ENCODE results near the gene DLG1. TPM values are rescaled to one million over a fixed set of nuclear protein-coding genes. Genes with fewer than 3 reads are reported as not detected.

DLG1 gene
- total RNA-seq, 1 experiment from 2014 or later = 127 TPM

GRCh38 chr3:197168063-197168462, 130.3 kb downstream of the DLG1 start:
- TF ChIP-seq, protein P1, sequence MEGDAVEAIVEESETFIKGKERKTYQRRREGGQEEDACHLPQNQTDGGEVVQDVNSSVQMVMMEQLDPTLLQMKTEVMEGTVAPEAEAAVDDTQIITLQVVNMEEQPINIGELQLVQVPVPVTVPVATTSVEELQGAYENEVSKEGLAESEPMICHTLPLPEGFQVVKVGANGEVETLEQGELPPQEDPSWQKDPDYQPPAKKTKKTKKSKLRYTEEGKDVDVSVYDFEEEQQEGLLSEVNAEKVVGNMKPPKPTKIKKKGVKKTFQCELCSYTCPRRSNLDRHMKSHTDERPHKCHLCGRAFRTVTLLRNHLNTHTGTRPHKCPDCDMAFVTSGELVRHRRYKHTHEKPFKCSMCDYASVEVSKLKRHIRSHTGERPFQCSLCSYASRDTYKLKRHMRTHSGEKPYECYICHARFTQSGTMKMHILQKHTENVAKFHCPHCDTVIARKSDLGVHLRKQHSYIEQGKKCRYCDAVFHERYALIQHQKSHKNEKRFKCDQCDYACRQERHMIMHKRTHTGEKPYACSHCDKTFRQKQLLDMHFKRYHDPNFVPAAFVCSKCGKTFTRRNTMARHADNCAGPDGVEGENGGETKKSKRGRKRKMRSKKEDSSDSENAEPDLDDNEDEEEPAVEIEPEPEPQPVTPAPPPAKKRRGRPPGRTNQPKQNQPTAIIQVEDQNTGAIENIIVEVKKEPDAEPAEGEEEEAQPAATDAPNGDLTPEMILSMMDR (IDR thresholded peaks at IDR 0.05; ENCODE audit: unreplicated experiment) = no peak
- Mint-ChIP-seq H3K4me3 (ENCODE audit: low read depth, unreplicated experiment) (no peak overlapping the region), H3K9me3 (ENCODE audit: low read depth, unreplicated experiment) (no peaks in the 10 kb centered on the region), H3K27me3 (ENCODE audit: unreplicated experiment) (no peaks in the 10 kb centered on the region), H3K27ac (ENCODE audit: unreplicated experiment) (peak overlapping the region; percentile 9), H3K36me3 (ENCODE audit: insufficient read depth, unreplicated experiment) (peaks cover 17% of the 10 kb centered on the region), H3K4me1 (ENCODE audit: low read depth, unreplicated experiment) (peaks cover 8% of the 10 kb centered on the region)
- intact Hi-C loops (cut with micrococcal nuclease; ENCODE audit: unreplicated experiment) = no loop called here
- CTCF ChIA-PET = interaction anchor here (0.5 kb wide), 1 partner anchor 116 kb away, joined by 5 read pairs; no protein-coding TSS in a partner anchor
- BruUV-seq (replicated peaks) = no TSS peak
- no peak for DNase-seq

DNA sequence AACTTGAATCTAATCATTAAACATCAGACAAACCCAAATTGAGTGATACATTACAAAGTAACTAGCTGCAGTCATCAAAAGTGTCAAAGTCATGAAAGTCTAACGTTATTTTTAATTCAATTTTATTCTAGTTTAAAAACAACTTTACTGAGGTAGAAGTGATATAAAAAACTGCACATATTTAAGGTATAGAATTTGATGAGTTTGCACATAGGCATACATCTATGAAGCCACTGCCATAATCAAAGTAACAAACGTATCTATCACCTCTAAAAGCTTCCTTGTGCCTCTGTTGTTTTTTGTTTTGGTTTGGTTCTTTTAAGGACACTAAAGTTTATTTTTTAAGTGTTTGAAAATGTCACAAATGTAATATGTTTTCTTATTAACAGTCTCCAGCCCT, 130.9 kb downstream of the DLG1 start:
- Mint-ChIP-seq H3K27me3 (ENCODE audit: unreplicated experiment) (no peaks in the 10 kb centered on the region), H3K27ac (ENCODE audit: unreplicated experiment) (no peak overlapping the region), H3K9me3 (ENCODE audit: low read depth, unreplicated experiment) (no peaks in the 10 kb centered on the region), H3K4me1 (ENCODE audit: low read depth, unreplicated experiment) (peaks cover 8% of the 10 kb centered on the region), H3K4me3 (ENCODE audit: low read depth, unreplicated experiment) (no peak overlapping the region), H3K36me3 (ENCODE audit: insufficient read depth, unreplicated experiment) (peaks cover 19% of the 10 kb centered on the region)
- TF ChIP-seq, protein P1 (IDR thresholded peaks at IDR 0.05; ENCODE audit: unreplicated experiment) = no peak
- CTCF ChIA-PET = interaction anchor here (0.5 kb wide), 1 partner anchor 116 kb away, joined by 5 read pairs; no protein-coding TSS in a partner anchor
- no peak for DNase-seq
- intact Hi-C loops (cut with micrococcal nuclease; ENCODE audit: unreplicated experiment) = no loop called here
- BruUV-seq (replicated peaks) = no TSS peak

DNA sequence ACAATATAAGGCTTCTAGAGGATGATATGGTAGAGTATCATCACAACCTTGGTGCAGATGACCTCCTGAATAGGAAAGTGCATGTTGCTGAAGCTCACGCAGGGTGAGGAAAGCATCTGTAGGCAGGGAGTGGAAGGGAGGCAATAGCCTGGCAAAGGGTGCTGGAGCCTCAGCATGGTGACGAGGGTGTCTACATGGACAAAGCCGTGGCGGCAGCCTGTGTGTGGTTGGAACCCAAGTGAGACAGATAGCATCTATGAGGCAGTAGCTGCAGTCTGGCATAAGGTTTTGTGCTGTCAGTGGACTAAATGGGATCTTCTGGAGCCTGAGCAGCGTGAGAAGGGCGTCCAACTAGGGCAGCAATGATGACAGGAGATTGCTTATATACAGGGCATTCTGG, 132.5 kb downstream of the DLG1 start:
- TF ChIP-seq, protein P1 (IDR thresholded peaks at IDR 0.05; ENCODE audit: unreplicated experiment) = no peak
- Mint-ChIP-seq H3K27ac (ENCODE audit: unreplicated experiment) (no peak overlapping the region), H3K9me3 (ENCODE audit: low read depth, unreplicated experiment) (no peaks in the 10 kb centered on the region)

GRCh38 chr3:197155046-197155445, 143.4 kb downstream of the DLG1 start:
- no peak overlapping the region for H3K4me3 Mint-ChIP-seq (ENCODE audit: low read depth, unreplicated experiment)
- BruUV-seq (replicated peaks) = no TSS peak
- peaks cover 10% of the 10 kb centered on the region for H3K36me3 Mint-ChIP-seq (ENCODE audit: insufficient read depth, unreplicated experiment)
- intact Hi-C loops (cut with micrococcal nuclease; ENCODE audit: unreplicated experiment) = no loop called here
- no peak for DNase-seq
- H3K27ac Mint-ChIP-seq (ENCODE audit: unreplicated experiment) = no peak overlapping the region
- peaks cover 12% of the 10 kb centered on the region for H3K9me3 Mint-ChIP-seq (ENCODE audit: low read depth, unreplicated experiment)
- TF ChIP-seq, protein P1 (IDR thresholded peaks at IDR 0.05; ENCODE audit: unreplicated experiment) = no peak
- no peaks in the 10 kb centered on the region for H3K27me3 Mint-ChIP-seq (ENCODE audit: unreplicated experiment)
- H3K4me1 Mint-ChIP-seq (ENCODE audit: low read depth, unreplicated experiment) = no peaks in the 10 kb centered on the region
- CTCF ChIA-PET = no interaction called here

More for the DNA sequence above, 132.5 kb downstream of the DLG1 start:
- BruUV-seq (replicated peaks) = no TSS peak
- intact Hi-C loops (cut with micrococcal nuclease; ENCODE audit: unreplicated experiment) = no loop called here
- no peak overlapping the region for H3K4me3 Mint-ChIP-seq (ENCODE audit: low read depth, unreplicated experiment)
- no peaks in the 10 kb centered on the region for H3K27me3 Mint-ChIP-seq (ENCODE audit: unreplicated experiment)
- CTCF ChIA-PET = no interaction called here
- peaks cover 8% of the 10 kb centered on the region for H3K4me1 Mint-ChIP-seq (ENCODE audit: low read depth, unreplicated experiment)
- DNase-seq = no peak
- H3K36me3 Mint-ChIP-seq (ENCODE audit: insufficient read depth, unreplicated experiment) = peaks cover 19% of the 10 kb centered on the region

All from Calu3 (cell line).